ENCODE measurements around the gene CNR2. TPM values are rescaled to one million over a fixed set of nuclear protein-coding genes. Genes with fewer than 3 reads are reported as not detected.

Gene CNR2
- not detected for total RNA-seq

GRCh38 chr1:23913212-23913880 is at the start of gene CNR2:
Gene CNR2 (minus strand): TSS chr1:23913362. CDS start chr1:23875617, 37,745 bp downstream.

GRCh38 chr1:23959461-23960290 is 46.5 kb upstream of the CNR2 start, which contains the start of gene PNRC2:
Gene PNRC2 (plus strand): TSS chr1:23959828. CDS start chr1:23961458, 1,630 bp downstream.

GRCh38 chr1:23867895-23868556 is 45.1 kb downstream of the CNR2 start, which contains the start of gene FUCA1:
Gene FUCA1 (minus strand): TSS chr1:23868290. CDS start chr1:23868286, 4 bp downstream.

GRCh38 chr1:23825076-23825761 is 87.9 kb downstream of the CNR2 start, which contains the start of gene HMGCL:
Gene HMGCL (minus strand): TSS chr1:23825429. CDS start chr1:23825415, 14 bp downstream.

Small RNA genes lying within 50 kb of the gene (small RNA-seq; reads per million reads assigned to genes)
- not detected for gene MIR378F

Other genes starting within 250 kb of the CNR2 start
- gene RPL11, start 221.6 kb downstream of the CNR2 start, total RNA-seq = 745 TPM
- 24.2 TPM for gene ELOA, start 169.9 kb downstream of the CNR2 start, total RNA-seq
- 99.2 TPM for gene PITHD1, start 134.9 kb downstream of the CNR2 start, total RNA-seq
- 43.8 TPM for gene LYPLA2, start 122.2 kb downstream of the CNR2 start, total RNA-seq
- 19.1 TPM for gene GALE, start 112.6 kb downstream of the CNR2 start, total RNA-seq
- 19.1 TPM for gene HMGCL, start 87.9 kb downstream of the CNR2 start, total RNA-seq
- gene FUCA1, start 45.1 kb downstream of the CNR2 start, total RNA-seq = 28.8 TPM
- 96.9 TPM for gene PNRC2, start 46.5 kb upstream of the CNR2 start, total RNA-seq
- 115 TPM for gene SRSF10, start 67.0 kb upstream of the CNR2 start, total RNA-seq
- 0.23 TPM for gene MYOM3, start 198.8 kb upstream of the CNR2 start, total RNA-seq
- gene IL22RA1, start 229.8 kb upstream of the CNR2 start, total RNA-seq = not detected